GM12891 (cell line): ENCODE measurements around the gene PGAP3.

Experiments
- DNase-seq: peaks from one replicate; pipeline ENCODE4 v3.0.0; 2011; ENCODE audit warnings: low spot score; ENCODE audit not compliant: insufficient read length
- FAIRE-seq: peaks from 2 replicates; lab custom pipeline; 2011; peaks lifted over from hg19 to GRCh38; lab: Jason Lieb, UNC
- PAX5 ChIP-seq: IDR thresholded peaks from 2 replicates; pipeline ENCODE4 v1.6.1; 2011; ENCODE audit warnings: low read length, moderate library complexity, mild to moderate bottlenecking; ENCODE audit not compliant: insufficient read depth, severe bottlenecking
- POLR2A ChIP-seq: IDR thresholded peaks from 2 replicates; pipeline ENCODE4 v1.6.1; 2011; ENCODE audit warnings: low read depth, low read length, control low read depth
- POLR2AphosphoS5 ChIP-seq: IDR thresholded peaks from 2 replicates; pipeline ENCODE4 v1.6.1; 2011; ENCODE audit warnings: low read depth, low read length, control low read depth
- POU2F2 ChIP-seq: IDR thresholded peaks from 2 replicates; pipeline ENCODE4 v1.6.1; 2011; ENCODE audit warnings: low read depth, mild to moderate bottlenecking, control low read depth, low read length, moderate library complexity
- SPI1 ChIP-seq: IDR thresholded peaks from 2 replicates; pipeline ENCODE4 v1.6.1; 2011; ENCODE audit warnings: low read depth, low read length, control low read depth
- TAF1 ChIP-seq: IDR thresholded peaks from 2 replicates; pipeline ENCODE4 v1.6.1; 2011; ENCODE audit warnings: low read depth, low read length, control low read depth

Gene PGAP3

GRCh38 chr17:39670746-39671145 is 17.1 kb downstream of the PGAP3 start:
- no peak for TF ChIP-seq PAX5
- TF ChIP-seq TAF1, result no peak
- no peak for TF ChIP-seq POU2F2
- no peak for TF ChIP-seq POLR2AphosphoS5
- TF ChIP-seq POLR2A, result no peak
- no peak for TF ChIP-seq SPI1
- no peak for FAIRE-seq
- DNase-seq, result no peak

- DNase-seq (no peak), FAIRE-seq (no peak)
- TF ChIP-seq POLR2AphosphoS5 (no peak), POU2F2 (no peak), TAF1 (no peak), PAX5 (no peak), POLR2A (no peak), SPI1 (no peak)
Measured at GRCh38 chr17:39669897-39670735, 17.7 kb downstream of the PGAP3 start.

GRCh38 chr17:39667945-39668924 is 19.6 kb downstream of the PGAP3 start, which contains the start of gene PNMT:
PNMT (plus strand) TSS chr17:39668453; CDS start chr17:39668476, 23 bp downstream.
- DNase-seq, result peak; percentile 90
- FAIRE-seq, result peak; percentile 92
- no peak for TF ChIP-seq TAF1
- TF ChIP-seq SPI1, result no peak
- no peak for TF ChIP-seq POU2F2
- no peak for TF ChIP-seq POLR2AphosphoS5
- TF ChIP-seq POLR2A, result no peak
- no peak for TF ChIP-seq PAX5

- no peak for FAIRE-seq
- TF ChIP-seq SPI1, result no peak
- no peak for TF ChIP-seq POLR2A
- TF ChIP-seq POLR2AphosphoS5, result no peak
- TF ChIP-seq PAX5, result no peak
- TF ChIP-seq TAF1, result no peak
- no peak for DNase-seq
Measured at GRCh38 chr17:39667262-39667944, 20.5 kb downstream of the PGAP3 start.

GRCh38 chr17:39666601-39667261 is 21.1 kb downstream of the PGAP3 start:
- FAIRE-seq (no peak), DNase-seq (no peak)
- TF ChIP-seq POLR2AphosphoS5 (no peak), PAX5 (no peak), POU2F2 (no peak), TAF1 (no peak), SPI1 (no peak), POLR2A (no peak)

- FAIRE-seq (no peak), DNase-seq (no peak)
- TF ChIP-seq POU2F2 (no peak), POLR2AphosphoS5 (no peak), PAX5 (no peak), SPI1 (no peak), POLR2A (no peak), TAF1 (no peak)
Measured at GRCh38 chr17:39666231-39666600, 21.6 kb downstream of the PGAP3 start.

- FAIRE-seq (no peak), DNase-seq (no peak)
- TF ChIP-seq TAF1 (no peak), POU2F2 (no peak), SPI1 (no peak), POLR2A (no peak), PAX5 (no peak), POLR2AphosphoS5 (no peak)
Measured at GRCh38 chr17:39665642-39666224, 22.1 kb downstream of the PGAP3 start.
